Peyer's patch (tissue), 4 donors: ENCODE measurements around the gene IFT20.

Experiments
- CTCF ChIP-seq, 6 experiments: fragments of 450-650 bp in 4 of 6; fragments of 200-600 bp in 2 of 6; sonication (generic) in 1 of 6; IDR thresholded peaks; one replicate each; pipeline ENCODE4 v1.5.1; 2017 to 2019; ENCODE audit warnings: antibody characterized with exemption in 6 of 6, mild to moderate bottlenecking in 3 of 6, moderate library complexity in 1 of 6
- POLR2A ChIP-seq, 2 donors: fragments of 450-650 bp; IDR thresholded peaks; one replicate each; pipeline ENCODE4 v1.5.1; 2017; ENCODE audit warnings: antibody characterized with exemption in 2 of 2, mild to moderate bottlenecking in 2 of 2, moderate library complexity in 2 of 2

- TF ChIP-seq CTCF (IDR thresholded peaks at IDR 0.05): no peak
- TF ChIP-seq POLR2A (IDR thresholded peaks at IDR 0.05): no peak
These were observed 539 bp downstream of the IFT20 start for GRCh38 chr17:28334666-28335200.
